Measurements from ENCODE around the gene ZNF771. TPM values are rescaled to one million over a fixed set of nuclear protein-coding genes. Genes with fewer than 3 reads are reported as not detected.

ZNF771 gene
- total RNA-seq, 1 donor from 2014 or later = 4.4 TPM

GRCh38 chr16:30374538-30374937, 32.9 kb upstream of the ZNF771 start, which contains the start of gene MYL11:
MYL11 (plus strand) TSS chr16:30374802; CDS start chr16:30374858, 56 bp downstream.
- DNase-seq (no peak), ATAC-seq (ENCODE audit: low read depth) (no peak)
- Mint-ChIP-seq H3K36me3 (ENCODE audit: low read depth) (peaks cover 7% of the 10 kb centered on the region), H3K4me1 (peaks cover 43% of the 10 kb centered on the region), H3K4me3 (no peak within 1 kb of the TSS), H3K27me3 (no peaks in the 10 kb centered on the region), H3K27ac (no peak within 1 kb of the TSS), H3K9me3 (no peaks in the 10 kb centered on the region)
- POLR2A ChIA-PET = no interaction called here
- intact Hi-C loops (cut with micrococcal nuclease) = loop anchor here (10.0 kb wide), 1 partner anchor 780 kb away; no protein-coding TSS in a partner anchor
- TF ChIP-seq CTCF (IDR thresholded peaks at IDR 0.05) = no peak
- CTCF ChIA-PET = no interaction called here

GRCh38 chr16:30375864-30376263, 31.5 kb upstream of the ZNF771 start:
- intact Hi-C loops (cut with micrococcal nuclease) = loop anchor here (10.0 kb wide), 1 partner anchor 781 kb away; no protein-coding TSS in a partner anchor
- TF ChIP-seq CTCF (IDR thresholded peaks at IDR 0.05) = no peak
- Mint-ChIP-seq H3K27ac (no peak overlapping the region), H3K4me3 (no peak overlapping the region), H3K4me1 (peaks cover 52% of the 10 kb centered on the region), H3K9me3 (no peaks in the 10 kb centered on the region), H3K36me3 (ENCODE audit: low read depth) (peaks cover 11% of the 10 kb centered on the region), H3K27me3 (no peaks in the 10 kb centered on the region)
- DNase-seq = no peak
- POLR2A ChIA-PET = interaction anchor here (0.6 to 4.4 kb wide), 5 partner anchors 31 to 50 kb away, joined by 3 to 31 read pairs (median 4); partner anchors contain the start of gene ZNF771
- CTCF ChIA-PET = interaction anchor here (1.9 kb wide), 1 partner anchor 33 kb away, joined by 6 read pairs; no protein-coding TSS in a partner anchor
- ATAC-seq (ENCODE audit: low read depth) = no peak

GRCh38 chr16:30376461-30376902, 30.9 kb upstream of the ZNF771 start:
- no peak for TF ChIP-seq CTCF (IDR thresholded peaks at IDR 0.05)
- POLR2A ChIA-PET = interaction anchor here (0.6 to 4.4 kb wide), 6 partner anchors 19 to 50 kb away, joined by 3 to 33 read pairs (median 4); partner anchors contain the start of genes ZNF48 and ZNF771
- no peak for DNase-seq
- H3K27me3 Mint-ChIP-seq = no peaks in the 10 kb centered on the region
- H3K27ac Mint-ChIP-seq = no peak overlapping the region
- H3K4me1 Mint-ChIP-seq = peaks cover 52% of the 10 kb centered on the region
- CTCF ChIA-PET = interaction anchor here (1.9 kb wide), 1 partner anchor 32 kb away, joined by 6 read pairs; no protein-coding TSS in a partner anchor
- H3K9me3 Mint-ChIP-seq = no peaks in the 10 kb centered on the region
- intact Hi-C loops (cut with micrococcal nuclease) = loop anchor here (10.0 kb wide), 1 partner anchor 782 kb away; no protein-coding TSS in a partner anchor
- peaks cover 13% of the 10 kb centered on the region for H3K36me3 Mint-ChIP-seq (ENCODE audit: low read depth)
- ATAC-seq (ENCODE audit: low read depth) = no peak
- H3K4me3 Mint-ChIP-seq = no peak overlapping the region

DNA sequence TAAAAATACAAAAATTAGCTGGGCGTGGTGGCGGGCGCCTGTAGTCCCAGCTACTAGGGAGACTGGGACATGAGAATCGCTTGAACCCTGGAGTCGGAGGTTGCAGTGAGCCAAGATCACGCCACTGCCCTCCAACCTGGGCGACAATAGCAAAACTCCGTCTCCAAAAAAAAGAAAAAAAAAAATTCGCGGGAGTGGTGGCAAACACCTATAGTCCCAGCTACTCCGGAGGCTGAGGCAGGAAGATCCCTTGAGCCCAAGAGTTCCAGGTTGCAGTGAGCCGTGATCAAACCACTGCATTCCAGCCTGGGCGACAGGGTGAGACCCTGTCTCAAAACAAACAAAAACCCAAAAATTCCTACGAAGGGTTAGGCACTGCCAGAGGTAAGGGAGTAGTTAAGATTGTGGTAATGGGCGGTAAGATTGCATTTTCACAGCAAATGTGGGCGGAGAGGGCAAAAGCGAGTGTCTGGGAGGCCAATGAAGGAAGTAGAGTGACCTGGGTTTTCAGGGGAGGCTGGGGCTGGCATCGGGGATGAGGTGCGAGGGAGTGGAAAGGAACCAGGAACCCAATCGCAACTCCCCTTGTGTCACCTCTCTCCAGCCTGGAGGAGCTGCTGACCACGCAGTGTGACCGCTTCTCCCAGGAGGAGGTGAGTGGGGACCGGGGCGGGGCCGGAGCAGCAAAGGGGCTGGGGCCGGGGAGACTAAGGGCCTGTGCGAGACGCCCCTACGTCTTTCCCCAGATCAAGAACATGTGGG, 30.2 kb upstream of the ZNF771 start:
- no peak for TF ChIP-seq CTCF (IDR thresholded peaks at IDR 0.05)
- peak overlapping the region; percentile 100 for H3K27ac Mint-ChIP-seq
- H3K9me3 Mint-ChIP-seq = no peaks in the 10 kb centered on the region
- ATAC-seq (ENCODE audit: low read depth) = no peak
- intact Hi-C loops (cut with micrococcal nuclease) = loop anchor here (1.0 to 10.0 kb wide), 2 partner anchors 42 to 782 kb away; no protein-coding TSS in a partner anchor
- ChIA-PET CTCF (interaction anchor here (1.9 kb wide), 1 partner anchor 32 kb away, joined by 6 read pairs; no protein-coding TSS in a partner anchor), POLR2A (interaction anchor here (0.6 to 4.4 kb wide), 18 partner anchors 8 to 311 kb away, joined by 3 to 33 read pairs (median 6); partner anchors contain the start of genes ALDOA, CD2BP2, CORO1A and FBRS)
- H3K4me3 Mint-ChIP-seq = peak overlapping the region; percentile 92
- no peaks in the 10 kb centered on the region for H3K27me3 Mint-ChIP-seq
- H3K36me3 Mint-ChIP-seq (ENCODE audit: low read depth) = peaks cover 13% of the 10 kb centered on the region
- H3K4me1 Mint-ChIP-seq = peaks cover 51% of the 10 kb centered on the region
- DNase-seq = no peak

All from activated B cell treated with CpG ODN at 0.5 μM for 24 hours (primary cell).